ENCODE results near the gene DAGLA. TPM values are rescaled to one million over a fixed set of nuclear protein-coding genes. Genes with fewer than 3 reads are reported as not detected.

DAGLA gene
- total and polyA plus RNA-seq, 2 of the 13 experiments (the other 11 are each of a cell fraction or from before 2014, with no cell fraction given), result 2.6 to 3.9 TPM

DNA sequence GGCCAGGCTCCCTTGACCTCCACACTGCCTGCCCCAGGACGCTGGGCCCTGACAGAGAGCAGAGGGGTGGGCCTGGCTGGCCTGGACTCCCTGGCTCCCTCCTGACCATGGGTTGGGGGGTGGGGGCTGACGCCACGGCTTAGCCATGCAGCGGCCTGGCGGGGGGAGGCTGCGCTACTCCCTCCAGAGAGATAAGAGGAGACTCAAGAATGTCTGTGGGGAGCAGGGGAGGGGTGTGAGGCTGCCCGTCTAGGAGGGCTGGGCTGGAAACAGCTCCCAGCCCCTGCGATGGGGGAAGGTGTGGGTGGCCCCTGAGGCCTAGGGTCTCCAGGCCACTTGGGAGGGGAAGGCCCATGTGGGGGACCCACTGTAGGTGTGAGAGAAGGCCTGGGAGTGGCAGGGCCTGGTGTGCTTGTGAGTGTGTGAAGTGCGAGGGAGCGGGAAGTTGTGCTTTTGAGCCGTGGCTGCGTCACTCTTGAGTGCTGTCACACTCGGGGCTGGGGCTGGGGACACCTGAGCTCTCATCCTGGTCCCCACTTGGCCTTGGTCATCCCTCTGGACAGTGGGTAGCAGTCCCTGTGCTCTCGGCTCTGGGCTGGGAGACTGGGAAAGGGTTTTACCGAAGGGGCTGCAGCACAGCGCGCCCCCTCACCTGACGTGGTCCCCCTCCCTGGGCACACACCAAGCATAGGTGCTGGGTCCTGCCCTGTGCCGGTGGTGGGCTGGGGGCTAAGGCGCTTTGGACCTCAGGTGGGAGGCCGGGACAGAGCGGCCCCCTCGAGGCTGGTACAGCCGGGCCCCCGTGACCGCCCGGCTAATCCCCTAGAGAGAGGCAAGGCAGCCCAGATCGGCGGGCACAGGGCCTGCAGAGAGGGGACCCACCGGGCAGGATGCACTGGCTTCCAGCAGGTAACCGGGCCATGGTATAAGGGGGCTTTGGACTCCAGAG lies 74.6 kb downstream of the DAGLA start (continued):
- TF ChIP-seq ZNF121 (CRISPR knock-in tag; IDR thresholded peaks at IDR 0.05), result no peak
- TF ChIP-seq, protein P1, sequence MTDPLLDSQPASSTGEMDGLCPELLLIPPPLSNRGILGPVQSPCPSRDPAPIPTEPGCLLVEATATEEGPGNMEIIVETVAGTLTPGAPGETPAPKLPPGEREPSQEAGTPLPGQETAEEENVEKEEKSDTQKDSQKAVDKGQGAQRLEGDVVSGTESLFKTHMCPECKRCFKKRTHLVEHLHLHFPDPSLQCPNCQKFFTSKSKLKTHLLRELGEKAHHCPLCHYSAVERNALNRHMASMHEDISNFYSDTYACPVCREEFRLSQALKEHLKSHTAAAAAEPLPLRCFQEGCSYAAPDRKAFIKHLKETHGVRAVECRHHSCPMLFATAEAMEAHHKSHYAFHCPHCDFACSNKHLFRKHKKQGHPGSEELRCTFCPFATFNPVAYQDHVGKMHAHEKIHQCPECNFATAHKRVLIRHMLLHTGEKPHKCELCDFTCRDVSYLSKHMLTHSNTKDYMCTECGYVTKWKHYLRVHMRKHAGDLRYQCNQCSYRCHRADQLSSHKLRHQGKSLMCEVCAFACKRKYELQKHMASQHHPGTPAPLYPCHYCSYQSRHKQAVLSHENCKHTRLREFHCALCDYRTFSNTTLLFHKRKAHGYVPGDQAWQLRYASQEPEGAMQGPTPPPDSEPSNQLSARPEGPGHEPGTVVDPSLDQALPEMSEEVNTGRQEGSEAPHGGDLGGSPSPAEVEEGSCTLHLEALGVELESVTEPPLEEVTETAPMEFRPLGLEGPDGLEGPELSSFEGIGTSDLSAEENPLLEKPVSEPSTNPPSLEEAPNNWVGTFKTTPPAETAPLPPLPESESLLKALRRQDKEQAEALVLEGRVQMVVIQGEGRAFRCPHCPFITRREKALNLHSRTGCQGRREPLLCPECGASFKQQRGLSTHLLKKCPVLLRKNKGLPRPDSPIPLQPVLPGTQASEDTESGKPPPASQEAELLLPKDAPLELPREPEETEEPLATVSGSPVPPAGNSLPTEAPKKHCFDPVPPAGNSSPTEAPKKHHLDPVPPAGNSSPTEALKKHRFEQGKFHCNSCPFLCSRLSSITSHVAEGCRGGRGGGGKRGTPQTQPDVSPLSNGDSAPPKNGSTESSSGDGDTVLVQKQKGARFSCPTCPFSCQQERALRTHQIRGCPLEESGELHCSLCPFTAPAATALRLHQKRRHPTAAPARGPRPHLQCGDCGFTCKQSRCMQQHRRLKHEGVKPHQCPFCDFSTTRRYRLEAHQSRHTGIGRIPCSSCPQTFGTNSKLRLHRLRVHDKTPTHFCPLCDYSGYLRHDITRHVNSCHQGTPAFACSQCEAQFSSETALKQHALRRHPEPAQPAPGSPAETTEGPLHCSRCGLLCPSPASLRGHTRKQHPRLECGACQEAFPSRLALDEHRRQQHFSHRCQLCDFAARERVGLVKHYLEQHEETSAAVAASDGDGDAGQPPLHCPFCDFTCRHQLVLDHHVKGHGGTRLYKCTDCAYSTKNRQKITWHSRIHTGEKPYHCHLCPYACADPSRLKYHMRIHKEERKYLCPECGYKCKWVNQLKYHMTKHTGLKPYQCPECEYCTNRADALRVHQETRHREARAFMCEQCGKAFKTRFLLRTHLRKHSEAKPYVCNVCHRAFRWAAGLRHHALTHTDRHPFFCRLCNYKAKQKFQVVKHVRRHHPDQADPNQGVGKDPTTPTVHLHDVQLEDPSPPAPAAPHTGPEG (CRISPR knock-in tag; IDR thresholded peaks at IDR 0.05), result no peak
- TF ChIP-seq ZNF30 (CRISPR knock-in tag; IDR thresholded peaks at IDR 0.05), result no peak
- TF ChIP-seq ELF4 (CRISPR knock-in tag; IDR thresholded peaks at IDR 0.05; ENCODE audit: borderline replicate concordance), result no peak
- TF ChIP-seq ZC3H13 (CRISPR knock-in tag; IDR thresholded peaks at IDR 0.05), result no peak
- TF ChIP-seq, protein P2, sequence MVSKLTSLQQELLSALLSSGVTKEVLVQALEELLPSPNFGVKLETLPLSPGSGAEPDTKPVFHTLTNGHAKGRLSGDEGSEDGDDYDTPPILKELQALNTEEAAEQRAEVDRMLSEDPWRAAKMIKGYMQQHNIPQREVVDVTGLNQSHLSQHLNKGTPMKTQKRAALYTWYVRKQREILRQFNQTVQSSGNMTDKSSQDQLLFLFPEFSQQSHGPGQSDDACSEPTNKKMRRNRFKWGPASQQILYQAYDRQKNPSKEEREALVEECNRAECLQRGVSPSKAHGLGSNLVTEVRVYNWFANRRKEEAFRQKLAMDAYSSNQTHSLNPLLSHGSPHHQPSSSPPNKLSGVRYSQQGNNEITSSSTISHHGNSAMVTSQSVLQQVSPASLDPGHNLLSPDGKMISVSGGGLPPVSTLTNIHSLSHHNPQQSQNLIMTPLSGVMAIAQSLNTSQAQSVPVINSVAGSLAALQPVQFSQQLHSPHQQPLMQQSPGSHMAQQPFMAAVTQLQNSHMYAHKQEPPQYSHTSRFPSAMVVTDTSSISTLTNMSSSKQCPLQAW (CRISPR knock-in tag; IDR thresholded peaks at IDR 0.05), result no peak
- 0 out of 2 replicates have a peak, but pooled peaks have one; percentile 38 for TF ChIP-seq HNRNPL (IDR thresholded peaks at IDR 0.05; ENCODE audit: low read depth, low read length)
- TF ChIP-seq SIN3B (IDR thresholded peaks at IDR 0.05; ENCODE audit: low read length), result no peak
- TF ChIP-seq, protein P3, sequence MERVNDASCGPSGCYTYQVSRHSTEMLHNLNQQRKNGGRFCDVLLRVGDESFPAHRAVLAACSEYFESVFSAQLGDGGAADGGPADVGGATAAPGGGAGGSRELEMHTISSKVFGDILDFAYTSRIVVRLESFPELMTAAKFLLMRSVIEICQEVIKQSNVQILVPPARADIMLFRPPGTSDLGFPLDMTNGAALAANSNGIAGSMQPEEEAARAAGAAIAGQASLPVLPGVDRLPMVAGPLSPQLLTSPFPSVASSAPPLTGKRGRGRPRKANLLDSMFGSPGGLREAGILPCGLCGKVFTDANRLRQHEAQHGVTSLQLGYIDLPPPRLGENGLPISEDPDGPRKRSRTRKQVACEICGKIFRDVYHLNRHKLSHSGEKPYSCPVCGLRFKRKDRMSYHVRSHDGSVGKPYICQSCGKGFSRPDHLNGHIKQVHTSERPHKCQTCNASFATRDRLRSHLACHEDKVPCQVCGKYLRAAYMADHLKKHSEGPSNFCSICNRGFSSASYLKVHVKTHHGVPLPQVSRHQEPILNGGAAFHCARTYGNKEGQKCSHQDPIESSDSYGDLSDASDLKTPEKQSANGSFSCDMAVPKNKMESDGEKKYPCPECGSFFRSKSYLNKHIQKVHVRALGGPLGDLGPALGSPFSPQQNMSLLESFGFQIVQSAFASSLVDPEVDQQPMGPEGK (CRISPR knock-in tag; IDR thresholded peaks at IDR 0.05), result peak; percentile 52; the same call in 1 of the 2 replicates
- TF ChIP-seq, protein P4, sequence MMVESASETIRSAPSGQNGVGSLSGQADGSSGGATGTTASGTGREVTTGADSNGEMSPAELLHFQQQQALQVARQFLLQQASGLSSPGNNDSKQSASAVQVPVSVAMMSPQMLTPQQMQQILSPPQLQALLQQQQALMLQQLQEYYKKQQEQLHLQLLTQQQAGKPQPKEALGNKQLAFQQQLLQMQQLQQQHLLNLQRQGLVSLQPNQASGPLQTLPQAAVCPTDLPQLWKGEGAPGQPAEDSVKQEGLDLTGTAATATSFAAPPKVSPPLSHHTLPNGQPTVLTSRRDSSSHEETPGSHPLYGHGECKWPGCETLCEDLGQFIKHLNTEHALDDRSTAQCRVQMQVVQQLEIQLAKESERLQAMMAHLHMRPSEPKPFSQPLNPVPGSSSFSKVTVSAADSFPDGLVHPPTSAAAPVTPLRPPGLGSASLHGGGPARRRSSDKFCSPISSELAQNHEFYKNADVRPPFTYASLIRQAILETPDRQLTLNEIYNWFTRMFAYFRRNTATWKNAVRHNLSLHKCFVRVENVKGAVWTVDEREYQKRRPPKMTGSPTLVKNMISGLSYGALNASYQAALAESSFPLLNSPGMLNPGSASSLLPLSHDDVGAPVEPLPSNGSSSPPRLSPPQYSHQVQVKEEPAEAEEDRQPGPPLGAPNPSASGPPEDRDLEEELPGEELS (CRISPR knock-in tag; IDR thresholded peaks at IDR 0.05), result no peak
- TF ChIP-seq ZNF331 (CRISPR knock-in tag; IDR thresholded peaks at IDR 0.05), result no peak
